ENCODE results near the gene C19orf25. TPM values are rescaled to one million over a fixed set of nuclear protein-coding genes. Genes with fewer than 3 reads are reported as not detected.

C19orf25 gene
- polyA plus RNA-seq, 1 of the 3 experiments (the other 2 are of a cell fraction) = 25.3 TPM

- DNase-seq = peak; percentile 55
- H3F3A ChIP-seq (replicated peaks; ENCODE audit: insufficient read depth) = no peaks in the 10 kb centered on the region
- peaks cover 36% of the 10 kb centered on the region for H4K20me1 ChIP-seq (ENCODE audit: insufficient read depth)
- no peaks in the 10 kb centered on the region for H3K27me3 ChIP-seq (ENCODE audit: insufficient read depth)
- WGBS (ENCODE audit: low lambda C conversion rate) = 93% methylated on average over 13 of the region's 31 CpGs
- no peak overlapping the region for H3K9ac ChIP-seq
- ChIA-PET CTCF (interaction anchor here (0.7 to 3.5 kb wide), 4 partner anchors 22 to 72 kb away, joined by 3 to 21 read pairs (median 4); no protein-coding TSS in a partner anchor), POLR2A (interaction anchor here (2.0 kb wide), 1 partner anchor 19 kb away, joined by 10 read pairs; no protein-coding TSS in a partner anchor)
- H3K79me2 ChIP-seq (ENCODE audit: insufficient read depth) = peaks cover 52% of the 10 kb centered on the region
- H3K9me3 ChIP-seq = no peaks in the 10 kb centered on the region
- H3K27ac ChIP-seq (ENCODE audit: low read depth in 2 of 2, low read length in 1 of 2) = no peak overlapping the region; a peak in 1 of 4 replicates
- no peak overlapping the region for H3K4me2 ChIP-seq
- no peaks in the 10 kb centered on the region for H3K9me2 ChIP-seq
- peaks cover 7 to 17% of the 10 kb centered on the region in 2 experiments for H3K36me3 ChIP-seq (replicated peaks in 1 of 2; ENCODE audit: control insufficient read depth in 1 of 2, insufficient read depth in 2 of 2, low read length in 1 of 2)
- TF ChIP-seq TEAD4 (IDR thresholded peaks at IDR 0.05; ENCODE audit: borderline replicate concordance, insufficient read depth) (no peak), USF2 (IDR thresholded peaks at IDR 0.05; ENCODE audit: borderline replicate concordance, low read depth, low read length) (no peak), ZBTB33 (IDR thresholded peaks at IDR 0.05; ENCODE audit: borderline replicate concordance, low read depth) (no peak), NRF1 (IDR thresholded peaks at IDR 0.05; ENCODE audit: low read depth, low read length) (no peak), RAD21 (IDR thresholded peaks at IDR 0.05; ENCODE audit: low read length) (no peak), SIN3A (IDR thresholded peaks at IDR 0.05; ENCODE audit: borderline replicate concordance, low read depth, low read length) (no peak), TAF1 (IDR thresholded peaks at IDR 0.05; ENCODE audit: borderline replicate concordance, low read depth, low read length) (no peak), CTCF (IDR thresholded peaks at IDR 0.05) (no peak), EZH2phosphoT487 (IDR thresholded peaks at IDR 0.05; ENCODE audit: borderline replicate concordance, low read depth) (no peak), REST (IDR thresholded peaks at IDR 0.05; ENCODE audit: low read depth, low read length) (no peak), MXI1 (IDR thresholded peaks at IDR 0.05; ENCODE audit: low read depth, low read length) (no peak), EP300 (IDR thresholded peaks at IDR 0.05; ENCODE audit: borderline replicate concordance in 1 of 2, low read depth in 1 of 2, low read length in 1 of 2) (no peak), SMC3 (IDR thresholded peaks at IDR 0.05; ENCODE audit: low read depth, low read length) (no peak), NFIC (IDR thresholded peaks at IDR 0.05; ENCODE audit: borderline replicate concordance) (no peak), MEF2A (IDR thresholded peaks at IDR 0.05; ENCODE audit: borderline replicate concordance, low read depth) (no peak), JUND (IDR thresholded peaks at IDR 0.05) (no peak), RFX5 (IDR thresholded peaks at IDR 0.05; ENCODE audit: low read length) (no peak), GATA2 (CRISPR knock-in tag; IDR thresholded peaks at IDR 0.05) (no peak), POLR2AphosphoS5 (IDR thresholded peaks at IDR 0.05; ENCODE audit: low read depth, low read length) (no peak)
- no peak overlapping the region for H2AFZ ChIP-seq (ENCODE audit: low read depth)
- peaks cover 3 to 16% of the 10 kb centered on the region in 2 experiments; a peak in 1 of 4 replicates for H3K4me1 ChIP-seq (ENCODE audit: control insufficient read depth in 1 of 2, insufficient read depth in 2 of 2, low read depth in 1 of 2, low read length in 1 of 2)
- no peak overlapping the region for H3K4me3 ChIP-seq (ENCODE audit: low read depth in 2 of 2, low read length in 1 of 2)
Measured at GRCh38 chr19:1474011-1474764, 4.8 kb downstream of the C19orf25 start.

Data from SK-N-SH (cell line).